Thoracic aorta (tissue), 2 donors: Measurements from ENCODE around the gene PLA2G4B. TPM values are rescaled to one million over a fixed set of nuclear protein-coding genes. Genes with fewer than 3 reads are reported as not detected.
A peak's percentile ranks its signal among the peaks of the same experiment; 100 is the strongest.

Source experiments
- ATAC-seq: fragments of 150-250 bp; one replicate; pipeline ENCODE4 v1.8.0; 2017; ENCODE audit warnings: low read depth; ENCODE audit not compliant: insufficient number of reproducible peaks, low FRiP score
- DNase-seq: peaks from one replicate; pipeline ENCODE4 v3.0.0-alpha.2; 2020; ENCODE audit warnings: low spot score
- H3K27ac ChIP-seq, 2 donors: fragments of 200-600 bp; sonication (generic); 1 replicate in 1 of 2; 2 replicates in 1 of 2; pipeline ENCODE4 v1.5.1; 2016; ENCODE audit warnings: mild to moderate bottlenecking in 2 of 2, moderate library complexity in 2 of 2
- H3K27me3 ChIP-seq: fragments of 200-600 bp; sonication (generic); replicated peaks from 2 replicates; pipeline ENCODE4 v1.6.0; 2016; ENCODE audit warnings: mild to moderate bottlenecking; ENCODE audit not compliant: insufficient read depth
- H3K36me3 ChIP-seq: fragments of 200-600 bp; sonication (generic); one replicate; pipeline ENCODE4 v1.5.1; 2016
- H3K4me1 ChIP-seq, 2 donors: fragments of 200-600 bp; sonication (generic); 1 replicate in 1 of 2; 2 replicates in 1 of 2; pipeline versions ENCODE4 v1.5.1 to v1.6.0; 2016; ENCODE audit warnings: low read depth in 2 of 2, mild to moderate bottlenecking in 1 of 2; ENCODE audit not compliant: control insufficient read depth in 1 of 2
- H3K4me3 ChIP-seq: fragments of 200-600 bp; sonication (generic); 2 replicates; pipeline ENCODE4 v1.5.1; 2016; ENCODE audit warnings: mild to moderate bottlenecking
- H3K9me3 ChIP-seq: fragments of 200-600 bp; sonication (generic); 2 replicates; pipeline ENCODE4 v1.5.1; 2016
- total RNA-seq, 2 donors: library from RNA; depleted of rRNA; stranded (reverse); fragments of >200 nt; gene quantifications; one replicate each; pipeline versions ENCODE4 v1.1.0 to v1.2.3, GENCODE V29; 2016
- TF ChIP-seq, protein P1 (sequence below): fragments of 200-600 bp; sonication (generic); IDR thresholded peaks from one replicate; pipeline ENCODE4 v1.5.1; 2019; ENCODE audit warnings: antibody characterized with exemption

PLA2G4B gene
- total RNA-seq, 2 donors from 2014 or later = 1.9 to 4.0 TPM

DNA sequence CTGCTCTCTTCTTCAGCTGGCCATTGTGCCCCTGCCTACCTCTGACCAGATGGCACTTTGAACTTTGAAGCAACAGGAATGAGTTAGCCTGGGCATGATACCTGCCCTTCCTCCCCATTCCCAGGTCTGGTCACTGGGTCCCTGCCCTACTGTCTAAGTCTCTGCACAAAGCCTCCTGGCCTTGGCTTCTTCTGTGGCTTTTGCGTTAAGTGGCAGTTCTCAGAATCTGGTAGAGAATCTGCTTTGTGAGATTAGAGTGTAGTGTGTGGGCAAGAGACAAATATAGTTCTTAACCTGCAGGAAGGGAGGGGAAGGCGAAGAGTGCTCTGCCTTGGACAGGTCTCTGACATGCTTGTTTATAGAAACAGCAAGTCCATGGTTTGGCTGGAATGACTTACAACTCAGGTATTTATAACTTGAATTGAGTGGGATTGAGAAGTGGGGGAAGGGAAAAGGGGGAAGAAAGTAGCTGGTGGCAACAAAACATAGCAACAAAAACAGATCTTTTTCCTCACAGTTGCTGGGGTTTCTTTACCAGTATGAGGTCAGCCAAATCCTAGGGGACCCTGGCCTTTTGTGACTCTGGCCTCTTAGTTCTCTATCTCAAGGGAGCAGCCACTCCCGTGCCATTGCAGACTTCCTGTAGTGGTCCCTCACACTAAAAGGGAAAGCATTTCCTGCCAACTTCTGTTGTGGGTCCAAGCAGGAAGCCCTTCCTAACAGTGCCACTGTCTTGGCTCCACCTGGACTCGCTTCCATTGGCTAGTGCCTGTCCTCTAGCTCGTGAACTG, 47.7 kb upstream of the PLA2G4B start:
- peak; percentile 71 for ATAC-seq

DNA sequence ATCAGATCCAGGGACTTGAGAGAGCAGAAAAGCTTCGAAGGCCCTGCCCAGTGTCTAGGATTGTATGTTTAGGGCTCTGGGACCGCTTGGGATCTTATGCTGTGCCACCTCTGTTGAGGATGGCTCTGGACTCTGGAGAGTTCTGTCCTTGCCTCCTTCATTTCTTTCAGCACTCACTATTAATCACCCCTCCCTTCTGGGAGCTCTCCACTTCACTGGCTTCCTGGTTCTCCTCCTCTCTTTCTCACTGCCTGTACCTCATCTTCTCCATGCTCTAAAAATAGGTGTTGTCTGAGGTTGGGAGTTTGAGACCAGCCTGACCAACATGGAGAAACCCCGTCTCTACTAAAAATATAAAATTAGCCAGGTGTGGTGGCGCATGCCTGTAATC, 47.1 kb upstream of the PLA2G4B start:
- TF ChIP-seq, protein P1, sequence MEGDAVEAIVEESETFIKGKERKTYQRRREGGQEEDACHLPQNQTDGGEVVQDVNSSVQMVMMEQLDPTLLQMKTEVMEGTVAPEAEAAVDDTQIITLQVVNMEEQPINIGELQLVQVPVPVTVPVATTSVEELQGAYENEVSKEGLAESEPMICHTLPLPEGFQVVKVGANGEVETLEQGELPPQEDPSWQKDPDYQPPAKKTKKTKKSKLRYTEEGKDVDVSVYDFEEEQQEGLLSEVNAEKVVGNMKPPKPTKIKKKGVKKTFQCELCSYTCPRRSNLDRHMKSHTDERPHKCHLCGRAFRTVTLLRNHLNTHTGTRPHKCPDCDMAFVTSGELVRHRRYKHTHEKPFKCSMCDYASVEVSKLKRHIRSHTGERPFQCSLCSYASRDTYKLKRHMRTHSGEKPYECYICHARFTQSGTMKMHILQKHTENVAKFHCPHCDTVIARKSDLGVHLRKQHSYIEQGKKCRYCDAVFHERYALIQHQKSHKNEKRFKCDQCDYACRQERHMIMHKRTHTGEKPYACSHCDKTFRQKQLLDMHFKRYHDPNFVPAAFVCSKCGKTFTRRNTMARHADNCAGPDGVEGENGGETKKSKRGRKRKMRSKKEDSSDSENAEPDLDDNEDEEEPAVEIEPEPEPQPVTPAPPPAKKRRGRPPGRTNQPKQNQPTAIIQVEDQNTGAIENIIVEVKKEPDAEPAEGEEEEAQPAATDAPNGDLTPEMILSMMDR = no peak
- no peak overlapping the region for H3K4me3 ChIP-seq
- DNase-seq (no peak), ATAC-seq (no peak)
- H3K9me3 ChIP-seq = no peaks in the 10 kb centered on the region
- no peaks in the 10 kb centered on the region for H3K27me3 ChIP-seq
- H3K4me1 ChIP-seq = peaks cover 33 to 51% of the 10 kb centered on the region in 2 donors
- peak overlapping the region; percentile 35 to 61 for H3K27ac ChIP-seq
- no peaks in the 10 kb centered on the region for H3K36me3 ChIP-seq

More for the DNA sequence above, 47.7 kb upstream of the PLA2G4B start:
- peak overlapping the region; percentile 35 to 61 for H3K27ac ChIP-seq
- H3K4me3 ChIP-seq = no peak overlapping the region
- no peaks in the 10 kb centered on the region for H3K27me3 ChIP-seq
- H3K9me3 ChIP-seq = no peaks in the 10 kb centered on the region
- H3K4me1 ChIP-seq = peaks cover 29 to 45% of the 10 kb centered on the region in 2 donors
- DNase-seq = no peak
- TF ChIP-seq, protein P1 = no peak
- H3K36me3 ChIP-seq = no peaks in the 10 kb centered on the region

DNA sequence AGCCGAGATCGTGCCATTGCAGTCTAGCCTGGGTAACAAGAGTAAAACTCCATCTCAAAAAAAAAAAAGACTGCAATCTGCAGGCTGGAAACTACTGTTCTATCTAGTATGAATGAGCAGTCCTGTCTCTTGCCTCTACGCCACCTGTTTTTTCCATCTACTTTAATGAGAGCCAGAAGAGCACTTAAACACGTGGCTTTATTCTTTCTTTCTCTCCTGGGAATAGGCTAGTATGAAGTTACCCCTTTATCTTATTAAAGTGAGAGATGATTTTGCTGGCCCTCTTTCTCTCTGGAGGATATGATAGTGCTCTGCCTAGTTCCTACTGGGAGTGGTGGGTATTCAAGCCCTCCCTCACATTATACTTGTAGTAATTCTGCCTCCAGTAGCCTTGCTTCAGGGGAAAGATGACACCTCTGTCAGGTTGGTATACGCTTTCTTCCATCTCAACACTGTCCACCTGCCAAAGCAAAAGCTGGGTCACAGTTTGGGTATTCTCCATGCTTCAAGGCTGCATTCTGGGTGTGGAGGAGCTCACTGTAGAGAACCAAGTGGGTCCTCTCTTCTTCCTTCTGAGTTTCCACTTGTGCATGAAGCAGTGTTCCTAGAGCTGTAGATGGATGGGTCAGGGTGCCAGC, 46.5 kb upstream of the PLA2G4B start:
- Histone ChIP-seq H3K4me3 (no peak overlapping the region), H3K36me3 (no peaks in the 10 kb centered on the region), H3K27ac (peak overlapping the region in 1 of 2 donors; percentile 61), H3K9me3 (no peaks in the 10 kb centered on the region), H3K27me3 (no peaks in the 10 kb centered on the region), H3K4me1 (peaks cover 39 to 57% of the 10 kb centered on the region in 2 donors)
- TF ChIP-seq, protein P1 = no peak
- no peak for DNase-seq
- no peak for ATAC-seq

DNA sequence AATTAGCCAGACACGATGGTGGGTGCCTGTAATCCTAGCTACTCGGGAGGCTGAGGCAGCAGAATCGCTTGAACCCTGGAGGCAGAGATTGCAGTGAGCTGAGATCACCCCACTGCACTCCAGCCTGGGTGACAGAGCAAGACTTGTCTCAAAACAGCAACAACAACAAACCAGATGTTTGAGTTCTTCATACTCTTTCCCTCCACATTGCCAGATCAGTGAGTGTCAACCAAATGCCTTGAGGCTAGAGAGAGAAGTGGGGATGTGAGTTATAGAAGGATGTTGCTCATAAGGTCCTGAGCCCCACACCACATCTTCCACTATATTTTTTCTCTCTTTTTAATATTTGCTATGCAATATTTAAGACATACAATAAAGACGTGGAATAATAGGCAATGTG, 44.6 kb upstream of the PLA2G4B start:
- Histone ChIP-seq H3K4me1 (peaks cover 34 to 51% of the 10 kb centered on the region in 2 donors), H3K36me3 (no peaks in the 10 kb centered on the region), H3K27me3 (no peaks in the 10 kb centered on the region), H3K27ac (no peak overlapping the region), H3K4me3 (no peak overlapping the region), H3K9me3 (no peaks in the 10 kb centered on the region)
- no peak for ATAC-seq
- TF ChIP-seq, protein P1 = no peak
- no peak for DNase-seq
